ENCODE data around the gene KCMF1. TPM values are rescaled to one million over a fixed set of nuclear protein-coding genes. Genes with fewer than 3 reads are reported as not detected.

The KCMF1 gene
- total RNA-seq, 2 donors from 2014 or later, result 71.8 to 86.8 TPM

GRCh38 chr2:85012431-85012830 lies 41.5 kb downstream of the KCMF1 start:
- Mint-ChIP-seq H3K4me3 (no peak overlapping the region), H3K9me3 (peaks cover 5% of the 10 kb centered on the region), H3K36me3 (ENCODE audit: low read depth) (peaks cover 17% of the 10 kb centered on the region), H3K4me1 (peaks cover 28% of the 10 kb centered on the region), H3K27ac (no peak overlapping the region), H3K27me3 (ENCODE audit: insufficient read depth) (no peaks in the 10 kb centered on the region)
- H3K9me3 ChIP-seq (ENCODE audit: control insufficient read depth, low read length), result peaks cover 6% of the 10 kb centered on the region
- peaks cover 9% of the 10 kb centered on the region for H3K36me3 ChIP-seq (ENCODE audit: control insufficient read depth, insufficient read depth, low read length)
- no peak overlapping the region for H3K9ac ChIP-seq (ENCODE audit: extremely low read depth, low read length, poor library complexity, severe bottlenecking)
- H3K4me1 ChIP-seq (ENCODE audit: control insufficient read depth, insufficient read depth, low read length), result peaks cover 4% of the 10 kb centered on the region
- no peak overlapping the region for H3K27ac ChIP-seq (ENCODE audit: low read depth, low read length)
- no peak for DNase-seq
- WGBS, 2 experiments (ENCODE audit: insufficient coverage in 1 of 2, insufficient read length in 1 of 2), result 92 to 95% methylated on average over 2 to 4 of the region's 4 CpGs
- TF ChIP-seq, protein P1, sequence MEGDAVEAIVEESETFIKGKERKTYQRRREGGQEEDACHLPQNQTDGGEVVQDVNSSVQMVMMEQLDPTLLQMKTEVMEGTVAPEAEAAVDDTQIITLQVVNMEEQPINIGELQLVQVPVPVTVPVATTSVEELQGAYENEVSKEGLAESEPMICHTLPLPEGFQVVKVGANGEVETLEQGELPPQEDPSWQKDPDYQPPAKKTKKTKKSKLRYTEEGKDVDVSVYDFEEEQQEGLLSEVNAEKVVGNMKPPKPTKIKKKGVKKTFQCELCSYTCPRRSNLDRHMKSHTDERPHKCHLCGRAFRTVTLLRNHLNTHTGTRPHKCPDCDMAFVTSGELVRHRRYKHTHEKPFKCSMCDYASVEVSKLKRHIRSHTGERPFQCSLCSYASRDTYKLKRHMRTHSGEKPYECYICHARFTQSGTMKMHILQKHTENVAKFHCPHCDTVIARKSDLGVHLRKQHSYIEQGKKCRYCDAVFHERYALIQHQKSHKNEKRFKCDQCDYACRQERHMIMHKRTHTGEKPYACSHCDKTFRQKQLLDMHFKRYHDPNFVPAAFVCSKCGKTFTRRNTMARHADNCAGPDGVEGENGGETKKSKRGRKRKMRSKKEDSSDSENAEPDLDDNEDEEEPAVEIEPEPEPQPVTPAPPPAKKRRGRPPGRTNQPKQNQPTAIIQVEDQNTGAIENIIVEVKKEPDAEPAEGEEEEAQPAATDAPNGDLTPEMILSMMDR (conservative IDR thresholded peaks at IDR 0.05), result no peak
- H3K4me3 ChIP-seq (ENCODE audit: low read length), result no peak overlapping the region
- no peaks in the 10 kb centered on the region for H3K27me3 ChIP-seq (ENCODE audit: control insufficient read depth, insufficient read depth, low read length, poor library complexity, severe bottlenecking)

DNA sequence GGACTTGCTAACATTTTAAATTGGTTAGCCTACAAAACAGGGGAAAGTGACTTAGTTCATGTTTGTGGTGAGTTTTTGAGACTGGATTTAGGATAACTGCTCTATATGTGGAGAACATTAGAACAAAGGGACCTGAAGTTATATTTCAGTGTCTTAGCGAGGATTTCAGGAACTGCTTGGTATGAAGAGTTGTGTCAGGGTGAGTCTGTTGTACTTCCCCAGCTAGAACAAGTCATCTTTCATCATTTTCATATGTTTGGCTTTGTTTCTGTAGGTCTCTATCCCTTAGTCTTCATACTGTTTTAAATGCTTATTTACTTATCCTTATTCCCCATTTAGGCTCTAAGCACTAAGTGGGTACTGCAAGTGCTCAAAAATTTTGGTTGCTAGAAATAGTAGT lies 41.9 kb downstream of the KCMF1 start:
- peak overlapping the region; percentile 6 for H3K27ac Mint-ChIP-seq
- H3K27ac ChIP-seq (ENCODE audit: low read depth, low read length), result no peak overlapping the region

DNA sequence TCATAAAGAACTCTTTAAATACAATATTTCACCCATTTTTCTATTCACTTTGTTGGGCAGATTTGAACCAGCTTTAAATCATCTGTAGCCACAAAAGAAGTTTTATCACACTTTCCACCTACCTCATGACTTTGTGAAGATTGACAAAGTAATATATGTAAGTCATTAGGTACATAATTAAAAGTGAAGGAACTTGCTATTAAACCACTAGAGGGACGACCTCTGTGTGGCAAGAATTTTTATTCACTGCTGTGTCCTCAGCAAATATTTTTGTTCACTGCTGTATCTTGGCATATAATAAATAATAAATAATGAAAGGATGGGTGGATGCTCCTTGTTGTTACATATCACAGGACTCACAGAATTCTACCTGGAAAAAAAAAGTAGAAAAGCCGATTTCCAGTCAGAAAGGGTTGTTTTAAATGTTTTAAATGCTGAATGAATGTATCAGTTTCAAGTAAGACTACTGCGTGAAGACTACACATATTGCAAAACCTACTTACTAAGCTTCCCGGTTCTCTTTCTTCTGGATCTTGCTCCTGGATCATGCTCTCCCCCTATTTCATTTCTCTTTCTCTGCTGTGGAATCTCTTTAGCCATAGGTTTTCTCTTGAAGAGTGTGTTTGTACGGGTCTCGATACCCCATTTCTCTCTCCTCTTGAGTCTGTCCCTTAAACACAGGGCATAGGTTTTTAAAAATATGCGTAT lies 44.8 kb downstream of the KCMF1 start:
- Histone ChIP-seq H3K9ac (ENCODE audit: extremely low read depth, low read length, poor library complexity, severe bottlenecking) (no peak overlapping the region), H3K27me3 (ENCODE audit: control insufficient read depth, insufficient read depth, low read length, poor library complexity, severe bottlenecking) (no peaks in the 10 kb centered on the region), H3K4me3 (ENCODE audit: low read length) (no peak overlapping the region), H3K9me3 (ENCODE audit: control insufficient read depth, low read length) (no peaks in the 10 kb centered on the region), H3K36me3 (ENCODE audit: control insufficient read depth, insufficient read depth, low read length) (peaks cover under 1% of the 10 kb centered on the region), H3K27ac (ENCODE audit: low read depth, low read length) (no peak overlapping the region), H3K4me1 (ENCODE audit: control insufficient read depth, insufficient read depth, low read length) (peaks cover 4% of the 10 kb centered on the region)
- Mint-ChIP-seq H3K27me3 (ENCODE audit: insufficient read depth) (no peaks in the 10 kb centered on the region), H3K4me3 (no peak overlapping the region), H3K27ac (no peak overlapping the region), H3K4me1 (peaks cover 23% of the 10 kb centered on the region), H3K9me3 (no peaks in the 10 kb centered on the region), H3K36me3 (ENCODE audit: low read depth) (no peaks in the 10 kb centered on the region)
- TF ChIP-seq, protein P1 (conservative IDR thresholded peaks at IDR 0.05), result peak; percentile 58
- WGBS, 2 experiments (ENCODE audit: insufficient coverage in 1 of 2, insufficient read length in 1 of 2), result 93 to 94% methylated on average over 2 to 6 of the region's 7 CpGs
- no peak for DNase-seq

More for the DNA sequence above, 41.9 kb downstream of the KCMF1 start:
- H3K9me3 ChIP-seq (ENCODE audit: control insufficient read depth, low read length), result peaks cover 2% of the 10 kb centered on the region
- Mint-ChIP-seq H3K4me3 (no peak overlapping the region), H3K9me3 (peaks cover under 1% of the 10 kb centered on the region), H3K27me3 (ENCODE audit: insufficient read depth) (no peaks in the 10 kb centered on the region), H3K4me1 (peaks cover 28% of the 10 kb centered on the region), H3K36me3 (ENCODE audit: low read depth) (peaks cover 14% of the 10 kb centered on the region)
- no peak overlapping the region for H3K4me3 ChIP-seq (ENCODE audit: low read length)
- peaks cover 4% of the 10 kb centered on the region for H3K4me1 ChIP-seq (ENCODE audit: control insufficient read depth, insufficient read depth, low read length)
- H3K27me3 ChIP-seq (ENCODE audit: control insufficient read depth, insufficient read depth, low read length, poor library complexity, severe bottlenecking), result no peaks in the 10 kb centered on the region
- H3K9ac ChIP-seq (ENCODE audit: extremely low read depth, low read length, poor library complexity, severe bottlenecking), result no peak overlapping the region
- no peak for DNase-seq
- H3K36me3 ChIP-seq (ENCODE audit: control insufficient read depth, insufficient read depth, low read length), result peaks cover 5% of the 10 kb centered on the region
- TF ChIP-seq, protein P1 (conservative IDR thresholded peaks at IDR 0.05), result no peak
- WGBS, 2 experiments (ENCODE audit: insufficient coverage in 1 of 2, insufficient read length in 1 of 2), result 100% methylated on average over 1 of the region's 1 CpG

Measured in endodermal cell (in vitro differentiated cells).